Fibroblast of lung (primary cell): ENCODE measurements around the gene USH1C. TPM values are rescaled to one million over a fixed set of nuclear protein-coding genes. Genes with fewer than 3 reads are reported as not detected.

ENCODE experiments used
- DNase-seq, 2 donors: peaks; one replicate each; pipeline versions ENCODE4 v3.0.0 to v3.0.0-alpha.2; 2010; ENCODE audit warnings: low read depth in 2 of 2
- H2AFZ ChIP-seq: 2 replicates; pipeline ENCODE4 v1.5.1; 2012; ENCODE audit warnings: low read length, control low read depth, inconsistent platforms
- H3K27ac ChIP-seq: 2 replicates; pipeline ENCODE4 v1.5.1; 2011; ENCODE audit warnings: low read length, control low read depth; ENCODE audit not compliant: insufficient read depth
- H3K27me3 ChIP-seq: 2 replicates; pipeline ENCODE4 v1.5.1; 2011; ENCODE audit warnings: mild to moderate bottlenecking, low read length; ENCODE audit not compliant: control insufficient read depth, insufficient read depth
- H3K36me3 ChIP-seq: 2 replicates; pipeline ENCODE4 v1.5.1; 2011; ENCODE audit warnings: low read length; ENCODE audit not compliant: control insufficient read depth, insufficient read depth
- H3K4me1 ChIP-seq: 2 replicates; pipeline ENCODE4 v1.5.1; 2011; ENCODE audit warnings: low read length; ENCODE audit not compliant: control insufficient read depth, insufficient read depth; ENCODE audit errors: extremely low read depth
- H3K4me2 ChIP-seq: 2 replicates; pipeline ENCODE4 v1.5.1; 2011; ENCODE audit warnings: low read length, control low read depth; ENCODE audit not compliant: insufficient read depth; ENCODE audit errors: extremely low read depth
- H3K4me3 ChIP-seq, 4 experiments: fragments of 200-600 bp in 1 of 4; sonication (generic) in 1 of 4; replicated peaks in 1 of 4; 2 replicates each; pipeline ENCODE4 v1.5.1; 2011 to 2016; ENCODE audit warnings: low read length in 4 of 4, low read depth in 3 of 4, mild to moderate bottlenecking in 3 of 4, control low read depth in 2 of 4, inconsistent platforms in 1 of 4, mixed read lengths in 1 of 4; ENCODE audit not compliant: insufficient read depth in 1 of 4; ENCODE audit errors: control extremely low read depth in 1 of 4
- H3K79me2 ChIP-seq: 2 replicates; pipeline ENCODE4 v1.5.1; 2012; ENCODE audit warnings: mild to moderate bottlenecking, low read length, inconsistent platforms; ENCODE audit not compliant: control insufficient read depth, insufficient read depth
- H3K9ac ChIP-seq: 2 replicates; pipeline ENCODE4 v1.5.1; 2011; ENCODE audit warnings: mild to moderate bottlenecking, low read length, control low read depth; ENCODE audit not compliant: insufficient read depth
- H3K9me3 ChIP-seq: 2 replicates; pipeline ENCODE4 v1.5.1; 2012; ENCODE audit warnings: low read depth, low read length; ENCODE audit not compliant: control insufficient read depth, insufficient read depth
- H4K20me1 ChIP-seq: 2 replicates; pipeline ENCODE4 v1.5.1; 2011; ENCODE audit warnings: low read length; ENCODE audit not compliant: control insufficient read depth, insufficient read depth; ENCODE audit errors: extremely low read depth
- CTCF ChIP-seq, 2 donors: IDR thresholded peaks in 1 of 2; conservative IDR thresholded peaks in 1 of 2; 1 replicate in 1 of 2; 2 replicates in 1 of 2; pipeline ENCODE4 v1.5.1; 2011 to 2012; ENCODE audit warnings: low read length in 2 of 2, control low read depth in 1 of 2, inconsistent platforms in 1 of 2, low read depth in 1 of 2, mild to moderate bottlenecking in 1 of 2
- EZH2 ChIP-seq: IDR thresholded peaks from 2 replicates; pipeline ENCODE4 v1.5.1; 2012; ENCODE audit warnings: low read length, control low read depth, mild to moderate bottlenecking; ENCODE audit errors: missing control alignments
- polyA plus RNA-seq, 2 donors: library from polyadenylated mRNA; depleted of rRNA in 1 of 2; stranded (reverse) in 1 of 2; unstranded in 1 of 2; fragments of >200 nt; gene quantifications; 2 replicates each; pipeline ENCODE4 v1.2.1, GENCODE V29; 2011 to 2012; ENCODE audit warnings: missing spikeins in 1 of 2
- total RNA-seq: library from RNA; depleted of rRNA; stranded (reverse); fragments of >200 nt; gene quantifications from 2 replicates; pipeline ENCODE4 v1.2.1, GENCODE V29; 2014

The USH1C gene
- total and polyA plus RNA-seq, 2 donors (not counting 1 experiment from before 2014, with no cell fraction given) = not detected

GRCh38 chr11:17561526-17561925 lies 17.3 kb upstream of the USH1C start:
- Histone ChIP-seq H3K36me3 (no peaks in the 10 kb centered on the region), H3K9me3 (no peaks in the 10 kb centered on the region), H2AFZ (no peak overlapping the region), H3K27me3 (no peaks in the 10 kb centered on the region), H3K4me2 (no peak overlapping the region), H4K20me1 (no peaks in the 10 kb centered on the region), H3K79me2 (no peaks in the 10 kb centered on the region), H3K4me3 (no peak overlapping the region), H3K27ac (no peak overlapping the region), H3K9ac (no peak overlapping the region), H3K4me1 (no peaks in the 10 kb centered on the region)
- TF ChIP-seq EZH2 = no peak
- TF ChIP-seq CTCF (conservative IDR thresholded peaks at IDR 0.05 in 1 of 2, IDR thresholded peaks at IDR 0.05 in 1 of 2; ENCODE audit: low read depth in 1 of 2, low read length in 2 of 2) = no peak
- no peak for DNase-seq

GRCh38 chr11:17561111-17561415 lies 16.8 kb upstream of the USH1C start:
- DNase-seq = no peak

GRCh38 chr11:17560281-17561110 lies 16.3 kb upstream of the USH1C start:
- Histone ChIP-seq H3K4me1 (no peaks in the 10 kb centered on the region), H3K4me2 (no peak overlapping the region)

More at GRCh38 chr11:17561111-17561415, 16.8 kb upstream of the USH1C start:
- Histone ChIP-seq H3K27me3 (no peaks in the 10 kb centered on the region), H4K20me1 (no peaks in the 10 kb centered on the region), H3K79me2 (no peaks in the 10 kb centered on the region), H3K4me2 (no peak overlapping the region), H3K9me3 (no peaks in the 10 kb centered on the region), H3K4me3 (no peak overlapping the region), H2AFZ (no peak overlapping the region), H3K9ac (no peak overlapping the region), H3K36me3 (no peaks in the 10 kb centered on the region), H3K4me1 (no peaks in the 10 kb centered on the region), H3K27ac (no peak overlapping the region)
- TF ChIP-seq CTCF (conservative IDR thresholded peaks at IDR 0.05 in 1 of 2, IDR thresholded peaks at IDR 0.05 in 1 of 2; ENCODE audit: low read depth in 1 of 2, low read length in 2 of 2) (no peak), EZH2 (no peak)

More at GRCh38 chr11:17560281-17561110, 16.3 kb upstream of the USH1C start:
- H4K20me1 ChIP-seq = no peaks in the 10 kb centered on the region
- TF ChIP-seq EZH2 = no peak
- TF ChIP-seq CTCF (conservative IDR thresholded peaks at IDR 0.05 in 1 of 2, IDR thresholded peaks at IDR 0.05 in 1 of 2; ENCODE audit: low read depth in 1 of 2, low read length in 2 of 2) = no peak
- H3K9me3 ChIP-seq = no peaks in the 10 kb centered on the region
- no peaks in the 10 kb centered on the region for H3K79me2 ChIP-seq
- H3K9ac ChIP-seq = no peak overlapping the region
- H3K27ac ChIP-seq = no peak overlapping the region
- no peak overlapping the region for H2AFZ ChIP-seq
- no peak for DNase-seq
- H3K36me3 ChIP-seq = no peaks in the 10 kb centered on the region
- H3K27me3 ChIP-seq = no peaks in the 10 kb centered on the region
- H3K4me3 ChIP-seq = no peak overlapping the region
